Transverse colon (tissue), 4 donors: ENCODE measurements around the gene DPT.

Experiments used
- EP300 ChIP-seq: sonication (generic); formaldehyde crosslinking; IDR thresholded peaks from one replicate; pipeline ENCODE4 v1.6.1; 2017; ENCODE audit warnings: antibody characterized with exemption, low read depth
- POLR2A ChIP-seq: fragments of 450-650 bp; IDR thresholded peaks from one replicate; pipeline ENCODE4 v1.6.1; 2016; ENCODE audit warnings: antibody characterized with exemption, mild to moderate bottlenecking, moderate library complexity
- POLR2AphosphoS5 ChIP-seq, 3 donors: sonication (generic); formaldehyde crosslinking; IDR thresholded peaks; one replicate each; pipeline ENCODE4 v1.6.1; 2016; ENCODE audit warnings: antibody characterized with exemption in 3 of 3
- TF ChIP-seq, protein P1 (sequence below), 5 experiments: fragments of 200-600 bp in 3 of 5; fragments of 450-650 bp in 2 of 5; sonication (generic) in 3 of 5; IDR thresholded peaks; 1 replicate in 2 of 5; 2 replicates in 3 of 5; pipeline ENCODE4 v1.5.1; 2016 to 2017; ENCODE audit warnings: antibody characterized with exemption in 5 of 5, inconsistent platforms in 3 of 5, mild to moderate bottlenecking in 2 of 5, moderate library complexity in 1 of 5

DNA sequence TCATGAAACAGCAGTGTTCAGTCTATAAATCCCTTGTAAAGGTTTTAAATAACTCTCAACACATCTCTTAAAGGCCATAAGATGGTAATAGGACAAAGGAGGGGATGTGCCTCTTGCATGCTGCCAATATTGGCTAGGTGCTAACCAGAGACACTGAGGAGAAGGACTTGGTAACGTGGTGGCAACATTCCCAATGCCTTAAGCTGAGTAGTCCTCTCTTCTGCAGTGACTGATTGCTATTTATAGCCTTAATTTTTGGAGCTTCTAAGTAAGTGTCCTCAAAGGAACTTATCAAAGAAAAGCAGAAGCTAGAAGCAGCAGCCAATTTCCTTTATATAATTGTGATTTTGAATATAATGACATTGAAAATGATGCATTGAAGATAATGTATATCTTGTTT is 63.0 kb downstream of the DPT start:
- TF ChIP-seq, protein P1, sequence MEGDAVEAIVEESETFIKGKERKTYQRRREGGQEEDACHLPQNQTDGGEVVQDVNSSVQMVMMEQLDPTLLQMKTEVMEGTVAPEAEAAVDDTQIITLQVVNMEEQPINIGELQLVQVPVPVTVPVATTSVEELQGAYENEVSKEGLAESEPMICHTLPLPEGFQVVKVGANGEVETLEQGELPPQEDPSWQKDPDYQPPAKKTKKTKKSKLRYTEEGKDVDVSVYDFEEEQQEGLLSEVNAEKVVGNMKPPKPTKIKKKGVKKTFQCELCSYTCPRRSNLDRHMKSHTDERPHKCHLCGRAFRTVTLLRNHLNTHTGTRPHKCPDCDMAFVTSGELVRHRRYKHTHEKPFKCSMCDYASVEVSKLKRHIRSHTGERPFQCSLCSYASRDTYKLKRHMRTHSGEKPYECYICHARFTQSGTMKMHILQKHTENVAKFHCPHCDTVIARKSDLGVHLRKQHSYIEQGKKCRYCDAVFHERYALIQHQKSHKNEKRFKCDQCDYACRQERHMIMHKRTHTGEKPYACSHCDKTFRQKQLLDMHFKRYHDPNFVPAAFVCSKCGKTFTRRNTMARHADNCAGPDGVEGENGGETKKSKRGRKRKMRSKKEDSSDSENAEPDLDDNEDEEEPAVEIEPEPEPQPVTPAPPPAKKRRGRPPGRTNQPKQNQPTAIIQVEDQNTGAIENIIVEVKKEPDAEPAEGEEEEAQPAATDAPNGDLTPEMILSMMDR (IDR thresholded peaks at IDR 0.05) = no peak
- TF ChIP-seq POLR2A = no peak
- TF ChIP-seq POLR2AphosphoS5 (IDR thresholded peaks at IDR 0.05) = no peak
- TF ChIP-seq EP300 = no peak
